IPS-NIHi7 (cell line): Measurements from ENCODE around the gene B4GALNT3.

Experiments
- DNase-seq: peaks from one replicate; pipeline ENCODE4 v3.0.0; 2012; ENCODE audit warnings: mixed read lengths; ENCODE audit errors: extremely low spot score

B4GALNT3 gene

GRCh38 chr12:538731-539539, 79.2 kb downstream of the B4GALNT3 start:
- no peak for DNase-seq

GRCh38 chr12:539540-540310, 80.0 kb downstream of the B4GALNT3 start:
- no peak for DNase-seq

- peak; percentile 57 for DNase-seq
Observed at GRCh38 chr12:541676-542324, 82.1 kb downstream of the B4GALNT3 start.

- DNase-seq, result peak; percentile 38
Observed at GRCh38 chr12:542395-543113, 82.8 kb downstream of the B4GALNT3 start.

- DNase-seq, result no peak
Observed at GRCh38 chr12:543114-543451, 83.3 kb downstream of the B4GALNT3 start.

- no peak for DNase-seq
Observed at GRCh38 chr12:544142-544541, 84.4 kb downstream of the B4GALNT3 start.

- DNase-seq, result no peak
Observed at GRCh38 chr12:544941-545635, 85.3 kb downstream of the B4GALNT3 start.

GRCh38 chr12:545835-546234, 86.1 kb downstream of the B4GALNT3 start:
- DNase-seq, result no peak

GRCh38 chr12:546265-546919, 86.7 kb downstream of the B4GALNT3 start:
- DNase-seq, result peak; percentile 40

- peak; percentile 92 for DNase-seq
Observed at GRCh38 chr12:546920-547845, 87.4 kb downstream of the B4GALNT3 start.

GRCh38 chr12:547883-548470, 88.2 kb downstream of the B4GALNT3 start:
- DNase-seq, result no peak

GRCh38 chr12:549476-550082, 89.8 kb downstream of the B4GALNT3 start:
- no peak for DNase-seq

- no peak for DNase-seq
Observed at GRCh38 chr12:550473-551260, 90.9 kb downstream of the B4GALNT3 start.

- no peak for DNase-seq
Observed at GRCh38 chr12:552466-552865, 92.7 kb downstream of the B4GALNT3 start.

GRCh38 chr12:553216-554000, 93.7 kb downstream of the B4GALNT3 start:
- DNase-seq, result no peak

- no peak for DNase-seq
Observed at GRCh38 chr12:554001-554285, 94.2 kb downstream of the B4GALNT3 start.

GRCh38 chr12:556498-556897, 96.8 kb downstream of the B4GALNT3 start:
- no peak for DNase-seq

GRCh38 chr12:558580-558979, 98.8 kb downstream of the B4GALNT3 start:
- DNase-seq, result no peak
